Nephron progenitor cell (in vitro differentiated cells): ENCODE data around the gene PLLP.

ENCODE experiments used
- DNase-seq: peaks from one replicate; pipeline ENCODE4 v3.0.0; 2021
- H3K27ac Mint-ChIP-seq: 2 replicates; pipeline ENCODE4 v1.8.0; 2021; ENCODE audit warnings: mild to moderate bottlenecking, moderate library complexity, mixed read lengths
- H3K27me3 Mint-ChIP-seq: 2 replicates; pipeline ENCODE4 v1.8.0; 2021; ENCODE audit warnings: mild to moderate bottlenecking, low read depth, mixed read lengths; ENCODE audit not compliant: poor library complexity
- H3K36me3 Mint-ChIP-seq: 2 replicates; pipeline ENCODE4 v1.8.0; 2021; ENCODE audit warnings: low read depth, mixed read lengths
- H3K4me1 Mint-ChIP-seq: 2 replicates; pipeline ENCODE4 v1.8.0; 2021; ENCODE audit warnings: mixed read lengths
- H3K4me3 Mint-ChIP-seq: 2 replicates; pipeline ENCODE4 v1.8.0; 2021; ENCODE audit warnings: mild to moderate bottlenecking, moderate library complexity, mixed read lengths
- H3K9me3 Mint-ChIP-seq: 2 replicates; pipeline ENCODE4 v1.8.0; 2021; ENCODE audit warnings: mild to moderate bottlenecking, moderate library complexity, mixed read lengths
- TF ChIP-seq, protein P1 (sequence below): fragments of 200-600 bp; sonication (generic); IDR thresholded peaks from 2 replicates; pipeline ENCODE4 v1.5.0; 2021; ENCODE audit warnings: antibody characterized with exemption

PLLP gene

DNA sequence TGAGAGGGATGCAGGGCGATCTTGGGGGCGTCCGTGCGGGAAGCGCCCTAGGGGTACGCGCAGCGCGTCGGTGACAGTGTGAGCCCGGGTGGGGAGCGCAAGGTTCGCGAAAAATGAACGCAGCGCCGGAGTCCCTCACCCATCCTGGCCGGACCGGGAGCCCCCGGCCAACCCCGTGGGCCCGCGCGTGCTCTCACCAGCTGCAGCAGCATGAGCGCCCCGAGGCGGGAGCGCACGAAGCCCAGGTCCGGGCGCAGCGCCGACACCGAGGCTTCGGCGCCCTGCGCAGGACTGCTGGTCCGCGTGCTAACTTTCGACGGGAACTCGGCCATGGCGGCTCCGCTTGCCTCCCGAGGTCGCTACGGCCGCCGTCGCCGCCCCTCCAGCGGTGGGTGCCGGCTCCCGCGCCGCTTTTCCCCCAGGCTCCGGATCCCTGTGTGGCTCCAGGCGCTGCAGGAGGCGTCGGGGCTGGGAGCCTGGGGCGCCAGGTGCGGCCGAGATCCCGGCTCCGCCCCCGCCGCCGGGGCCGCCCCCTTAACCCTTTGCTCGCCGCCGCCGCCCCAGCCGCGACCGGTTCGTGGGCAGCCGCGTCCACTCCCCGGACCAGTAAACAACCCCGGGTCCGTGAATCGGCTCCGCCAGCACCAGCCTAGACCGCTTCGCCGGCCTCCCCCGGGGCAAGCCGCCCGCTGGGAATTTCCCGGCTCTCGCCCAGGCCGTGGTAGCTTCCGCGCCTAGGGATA lies at the start of gene PLLP:
Gene PLLP (minus strand): TSS at position 464 of the 743 bp plus-strand sequence. CDS start 132 bp downstream, at position 332.
- peaks cover 84% of the 10 kb centered on the region for H3K27me3 Mint-ChIP-seq
- H3K36me3 Mint-ChIP-seq, result no peaks in the 10 kb centered on the region
- no peak within 1 kb of the TSS for H3K27ac Mint-ChIP-seq
- TF ChIP-seq, protein P1, sequence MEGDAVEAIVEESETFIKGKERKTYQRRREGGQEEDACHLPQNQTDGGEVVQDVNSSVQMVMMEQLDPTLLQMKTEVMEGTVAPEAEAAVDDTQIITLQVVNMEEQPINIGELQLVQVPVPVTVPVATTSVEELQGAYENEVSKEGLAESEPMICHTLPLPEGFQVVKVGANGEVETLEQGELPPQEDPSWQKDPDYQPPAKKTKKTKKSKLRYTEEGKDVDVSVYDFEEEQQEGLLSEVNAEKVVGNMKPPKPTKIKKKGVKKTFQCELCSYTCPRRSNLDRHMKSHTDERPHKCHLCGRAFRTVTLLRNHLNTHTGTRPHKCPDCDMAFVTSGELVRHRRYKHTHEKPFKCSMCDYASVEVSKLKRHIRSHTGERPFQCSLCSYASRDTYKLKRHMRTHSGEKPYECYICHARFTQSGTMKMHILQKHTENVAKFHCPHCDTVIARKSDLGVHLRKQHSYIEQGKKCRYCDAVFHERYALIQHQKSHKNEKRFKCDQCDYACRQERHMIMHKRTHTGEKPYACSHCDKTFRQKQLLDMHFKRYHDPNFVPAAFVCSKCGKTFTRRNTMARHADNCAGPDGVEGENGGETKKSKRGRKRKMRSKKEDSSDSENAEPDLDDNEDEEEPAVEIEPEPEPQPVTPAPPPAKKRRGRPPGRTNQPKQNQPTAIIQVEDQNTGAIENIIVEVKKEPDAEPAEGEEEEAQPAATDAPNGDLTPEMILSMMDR, result no peak
- H3K9me3 Mint-ChIP-seq, result no peaks in the 10 kb centered on the region
- DNase-seq, result peak; percentile 72
- H3K4me3 Mint-ChIP-seq, result peak within 1 kb of the TSS; percentile 76
- peaks cover 10% of the 10 kb centered on the region for H3K4me1 Mint-ChIP-seq

DNA sequence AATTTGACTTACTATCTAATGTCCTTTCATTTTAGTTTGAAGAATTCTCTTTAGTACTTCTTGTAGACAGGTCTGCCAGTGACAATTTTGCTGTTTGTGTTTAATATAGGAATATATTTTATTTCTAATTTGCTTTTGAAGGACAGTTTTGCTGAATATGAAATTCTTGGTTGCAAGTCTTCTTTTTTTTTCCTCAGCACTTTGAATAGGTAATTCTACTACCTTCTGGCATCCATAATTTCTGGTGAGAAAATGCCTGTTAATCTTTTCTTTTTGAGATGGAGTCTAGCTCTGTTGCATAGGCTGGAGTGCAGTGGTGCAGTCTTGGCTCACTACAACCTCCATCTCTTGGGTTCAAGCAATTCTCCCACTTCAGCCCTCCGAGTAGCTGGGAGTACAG lies 48.9 kb upstream of the PLLP start:
- H3K4me1 Mint-ChIP-seq, result no peaks in the 10 kb centered on the region
- H3K9me3 Mint-ChIP-seq, result peaks cover 30% of the 10 kb centered on the region
- DNase-seq, result no peak
- no peak overlapping the region for H3K4me3 Mint-ChIP-seq
- peaks cover 33% of the 10 kb centered on the region for H3K27me3 Mint-ChIP-seq
- no peak overlapping the region for H3K27ac Mint-ChIP-seq
- H3K36me3 Mint-ChIP-seq, result no peaks in the 10 kb centered on the region
- TF ChIP-seq, protein P1, result no peak

GRCh38 chr16:57331355-57331754 lies 46.9 kb upstream of the PLLP start:
- no peak for DNase-seq
- Mint-ChIP-seq H3K27me3 (peaks cover 28% of the 10 kb centered on the region), H3K4me3 (no peak overlapping the region), H3K4me1 (no peaks in the 10 kb centered on the region), H3K27ac (no peak overlapping the region), H3K36me3 (no peaks in the 10 kb centered on the region), H3K9me3 (peaks cover 28% of the 10 kb centered on the region)
- TF ChIP-seq, protein P1, result no peak

GRCh38 chr16:57329718-57330327 lies 45.4 kb upstream of the PLLP start:
- Mint-ChIP-seq H3K4me3 (no peak overlapping the region), H3K4me1 (no peaks in the 10 kb centered on the region), H3K27ac (no peak overlapping the region), H3K27me3 (peaks cover 26% of the 10 kb centered on the region), H3K9me3 (peaks cover 26% of the 10 kb centered on the region), H3K36me3 (no peaks in the 10 kb centered on the region)
- no peak for DNase-seq
- TF ChIP-seq, protein P1, result no peak

DNA sequence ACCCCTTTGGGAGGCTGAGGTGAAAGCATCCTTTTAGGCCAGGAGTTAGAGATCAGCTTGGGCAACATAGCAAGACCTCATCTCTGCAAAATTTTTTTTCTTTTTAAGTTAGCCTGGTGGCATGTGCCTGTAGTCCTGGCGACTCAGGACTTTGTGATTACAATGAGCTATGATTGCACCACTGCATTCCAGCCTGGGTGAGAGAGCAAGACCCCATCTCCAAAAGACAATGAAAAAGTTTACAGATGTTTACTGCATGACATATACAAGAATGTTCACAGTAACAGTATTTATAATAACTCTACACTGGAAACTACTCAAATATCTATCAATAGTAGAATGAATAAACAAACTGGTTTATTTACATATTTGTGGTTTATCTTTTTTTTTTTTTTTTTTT lies 41.0 kb upstream of the PLLP start:
- peaks cover 17% of the 10 kb centered on the region for H3K27me3 Mint-ChIP-seq
- H3K27ac Mint-ChIP-seq, result no peak overlapping the region
- DNase-seq, result no peak
- H3K9me3 Mint-ChIP-seq, result peaks cover 15% of the 10 kb centered on the region
- H3K4me1 Mint-ChIP-seq, result no peaks in the 10 kb centered on the region
- TF ChIP-seq, protein P1, result no peak
- H3K36me3 Mint-ChIP-seq, result no peaks in the 10 kb centered on the region
- no peak overlapping the region for H3K4me3 Mint-ChIP-seq
